ENCODE measurements around the gene SLC31A1.

GRCh38 chr9:113302792-113303418 is 81.6 kb downstream of the SLC31A1 start, which contains the start of gene RNF183:
- TF ChIP-seq POLR2AphosphoS5 (IDR thresholded peaks at IDR 0.05; ENCODE audit: low read depth, low read length) (no peak), FOXP2 (optimal IDR thresholded peaks at IDR 0.05; ENCODE audit: borderline replicate concordance, extremely low read depth, extremely low read length, insufficient read depth) (no peak)
